Spleen (tissue), 11 donors: ENCODE results near the gene MATK. TPM values are rescaled to one million over a fixed set of nuclear protein-coding genes. Genes with fewer than 3 reads are reported as not detected.

Experiments
- DNase-seq: peaks from one replicate; pipeline ENCODE4 v3.0.0-alpha.2; 2020
- H3K27ac ChIP-seq, 8 donors: fragments of 200-600 bp; sonication (generic) in 7 of 8; 1 replicate in 4 of 8; 2 replicates in 4 of 8; pipeline versions ENCODE4 v1.5.0 to v1.8.0; 2016 to 2021; ENCODE audit warnings: inconsistent platforms in 4 of 8, mild to moderate bottlenecking in 4 of 8, moderate library complexity in 1 of 8
- H3K27me3 ChIP-seq, 7 donors: fragments of 200-600 bp; sonication (generic) in 6 of 7; replicated peaks in 1 of 7; 1 replicate in 4 of 7; 2 replicates in 3 of 7; pipeline versions ENCODE4 v1.5.0 to v1.8.0; 2016 to 2021; ENCODE audit warnings: inconsistent platforms in 3 of 7, mild to moderate bottlenecking in 1 of 7
- H3K36me3 ChIP-seq, 6 donors: fragments of 200-600 bp; sonication (generic) in 5 of 6; 1 replicate in 4 of 6; 2 replicates in 2 of 6; pipeline versions ENCODE4 v1.5.0 to v1.8.0; 2016 to 2021; ENCODE audit warnings: inconsistent platforms in 2 of 6
- H3K4me1 ChIP-seq, 6 donors: fragments of 200-600 bp; sonication (generic) in 5 of 6; 1 replicate in 3 of 6; 2 replicates in 3 of 6; pipeline versions ENCODE4 v1.5.0 to v1.8.0; 2016 to 2021; ENCODE audit warnings: inconsistent platforms in 3 of 6
- H3K4me3 ChIP-seq, 8 donors: fragments of 200-600 bp; sonication (generic) in 7 of 8; 1 replicate in 4 of 8; 2 replicates in 4 of 8; pipeline versions ENCODE4 v1.5.0 to v1.8.0; 2016 to 2021; ENCODE audit warnings: inconsistent platforms in 4 of 8, mild to moderate bottlenecking in 4 of 8, moderate library complexity in 2 of 8
- H3K9me3 ChIP-seq, 8 donors: fragments of 200-600 bp; sonication (generic) in 7 of 8; 1 replicate in 4 of 8; 2 replicates in 4 of 8; pipeline versions ENCODE4 v1.5.0 to v1.8.0; 2016 to 2021; ENCODE audit warnings: inconsistent platforms in 4 of 8
- CTCF ChIP-seq, 11 experiments: fragments of 200-600 bp in 7 of 11; fragments of 450-650 bp in 4 of 11; sonication (generic) in 4 of 11; IDR thresholded peaks in 8 of 11; conservative IDR thresholded peaks in 3 of 11; 1 replicate in 7 of 11; 2 replicates in 4 of 11; pipeline versions ENCODE4 v1.4.0 to v1.8.0; 2016 to 2021; ENCODE audit warnings: antibody characterized with exemption in 11 of 11, inconsistent platforms in 4 of 11, mild to moderate bottlenecking in 1 of 11
- POLR2A ChIP-seq, 3 donors: fragments of 450-650 bp; IDR thresholded peaks; one replicate each; pipeline ENCODE4 v1.5.1; 2017; ENCODE audit warnings: antibody characterized with exemption in 3 of 3, mild to moderate bottlenecking in 1 of 3
- POLR2AphosphoS5 ChIP-seq, 3 donors: sonication (generic); formaldehyde crosslinking; IDR thresholded peaks; one replicate each; pipeline ENCODE4 v1.5.1; 2017; ENCODE audit warnings: antibody characterized with exemption in 3 of 3
- WGBS, 5 donors: extraction: QIAGEN DNeasy Blood & Tissue Kit in 3 of 5; methylation state at CpG; one replicate each; pipeline versions ENCODE4 v1.1.5 to v1.1.7; 2013 to 2018; 5-methylcytosine and 5-hydroxymethylcytosine counted together
- intact Hi-C: fragments of 100-400 bp; cut with DNase I; formaldehyde crosslinking; loops from one replicate; pipeline ENCODE4 v1.15.0; 2023; ENCODE audit warnings: low total_unique reads
- polyA plus RNA-seq, 3 donors: library from polyadenylated mRNA; stranded (reverse); fragments of 200-250 nt; gene quantifications; one replicate each; pipeline ENCODE4 v1.2.1, GENCODE V29; 2013
- total RNA-seq, 7 donors: library from RNA; depleted of rRNA in 3 of 7; stranded (reverse); fragments of >200 nt in 3 of 7; fragmentation: NEBNext Ultra II Directional in 4 of 7; extraction: Animal tissue kit (Norgen Biotek cat#: 25700) in 4 of 7; gene quantifications; one replicate each; pipeline versions ENCODE4 v1.1.0 to v1.2.1, GENCODE V29; 2016 to 2021
- donor health status: healthy with polysubstance abuse.
- donor health status: DM: no; HTN: no; CAD: no; lungs with moderate emphysema.
- donor health status: DM: no; HTN: no; CAD: no.
- donor health status: Bipolar disorder and iron deficiency.
- donor health status: healthy.
- donor health status: DM: no; HTN: no; CAD: no.
- donor health status: DM: yes; HTN: yes; CAD: no.

The MATK gene
- total and polyA plus RNA-seq, 10 donors = 8.1 to 22.6 (median 16.6) TPM

GRCh38 chr19:3762130-3762473 lies 24.1 kb downstream of the MATK start:
- Histone ChIP-seq H3K4me1 (peaks cover 32 to 79% (median 55%) of the 10 kb centered on the region in 6 donors), H3K27me3 (no peaks in the 10 kb centered on the region), H3K9me3 (no peaks in the 10 kb centered on the region), H3K36me3 (peaks cover 0 to 54% (median 43%) of the 10 kb centered on the region in 6 donors), H3K4me3 (peak overlapping the region in 6 of 8 donors; percentile 37 to 78 (median 46)), H3K27ac (peak overlapping the region; percentile 93 to 100 (median 99))
- 55 to 81% (median 73%) methylated on average over 1 of the region's 1 CpG for WGBS, 5 donors
- no peak for DNase-seq
- TF ChIP-seq CTCF (IDR thresholded peaks at IDR 0.05 in 8 of 11, conservative IDR thresholded peaks at IDR 0.05 in 3 of 11) (no peak), POLR2AphosphoS5 (IDR thresholded peaks at IDR 0.05) (no peak), POLR2A (IDR thresholded peaks at IDR 0.05) (no peak)
- intact Hi-C loops = no loop called here

- H3K36me3 ChIP-seq = peaks cover 0 to 54% (median 39%) of the 10 kb centered on the region in 6 donors
- intact Hi-C loops = no loop called here
These were observed 24.6 kb downstream of the MATK start, which contains the start of gene APBA3 for GRCh38 chr19:3761382-3762129. Gene APBA3 (minus strand): TSS chr19:3761692. CDS start chr19:3760264, 1,428 bp downstream.

GRCh38 chr19:3760871-3761361 lies 25.3 kb downstream of the MATK start:
- H3K27ac ChIP-seq = peak overlapping the region; percentile 93 to 100 (median 99)
- H3K9me3 ChIP-seq = no peaks in the 10 kb centered on the region
- DNase-seq = no peak
- H3K36me3 ChIP-seq = peaks cover 0 to 54% (median 34%) of the 10 kb centered on the region in 6 donors
- peak overlapping the region; percentile 51 to 87 (median 74) for H3K4me3 ChIP-seq
- TF ChIP-seq CTCF (IDR thresholded peaks at IDR 0.05 in 8 of 11, conservative IDR thresholded peaks at IDR 0.05 in 3 of 11) (no peak), POLR2A (IDR thresholded peaks at IDR 0.05) (no peak), POLR2AphosphoS5 (IDR thresholded peaks at IDR 0.05) (no peak)
- intact Hi-C loops = no loop called here
- no peaks in the 10 kb centered on the region for H3K27me3 ChIP-seq
- H3K4me1 ChIP-seq = peaks cover 32 to 80% (median 53%) of the 10 kb centered on the region in 6 donors
- 30 to 51% (median 41%) methylated on average over 4 to 7 of the region's 7 CpGs for WGBS, 5 donors

More at GRCh38 chr19:3761382-3762129, 24.6 kb downstream of the MATK start, which contains the start of gene APBA3:
- TF ChIP-seq POLR2A (IDR thresholded peaks at IDR 0.05) (peak; percentile 28 to 76 (median 45)), CTCF (IDR thresholded peaks at IDR 0.05 in 8 of 11, conservative IDR thresholded peaks at IDR 0.05 in 3 of 11) (peak; percentile 59 to 85 (median 74)), POLR2AphosphoS5 (IDR thresholded peaks at IDR 0.05) (peak; percentile 96 to 97 (median 97))
- H3K27me3 ChIP-seq = no peaks in the 10 kb centered on the region
- peak within 1 kb of the TSS; percentile 51 to 87 (median 74) for H3K4me3 ChIP-seq
- 2 to 5% (median 4%) methylated on average over 40 to 45 of the region's 45 CpGs for WGBS, 5 donors
- peak; percentile 97 for DNase-seq
- no peaks in the 10 kb centered on the region for H3K9me3 ChIP-seq
- peaks cover 32 to 79% (median 55%) of the 10 kb centered on the region in 6 donors for H3K4me1 ChIP-seq
- H3K27ac ChIP-seq = peak within 1 kb of the TSS; percentile 93 to 100 (median 99)
